Sigmoid colon (tissue), 4 donors: ENCODE data around the gene SLC25A33.

Source experiments
- CTCF ChIP-seq, 4 experiments: fragments of 450-650 bp in 3 of 4; fragments of 200-600 bp in 1 of 4; IDR thresholded peaks; one replicate each; pipeline ENCODE4 v1.5.1; 2016 to 2019; ENCODE audit warnings: antibody characterized with exemption in 4 of 4, mild to moderate bottlenecking in 3 of 4, moderate library complexity in 2 of 4
- EP300 ChIP-seq, 4 donors: sonication (generic); formaldehyde crosslinking; IDR thresholded peaks; one replicate each; pipeline ENCODE4 v1.6.1; 2017; ENCODE audit warnings: antibody characterized with exemption in 4 of 4
- POLR2A ChIP-seq, 2 donors: fragments of 450-650 bp; IDR thresholded peaks; one replicate each; pipeline ENCODE4 v1.6.1; 2016; ENCODE audit warnings: antibody characterized with exemption in 2 of 2, mild to moderate bottlenecking in 2 of 2, moderate library complexity in 2 of 2
- POLR2AphosphoS5 ChIP-seq, 4 donors: sonication (generic); formaldehyde crosslinking; IDR thresholded peaks; one replicate each; pipeline ENCODE4 v1.6.1; 2017; ENCODE audit warnings: antibody characterized with exemption in 4 of 4

GRCh38 chr1:9606948-9607347, 67.7 kb downstream of the SLC25A33 start:
- TF ChIP-seq CTCF (IDR thresholded peaks at IDR 0.05) (no peak), POLR2A (IDR thresholded peaks at IDR 0.05) (no peak), POLR2AphosphoS5 (IDR thresholded peaks at IDR 0.05) (no peak), EP300 (IDR thresholded peaks at IDR 0.05) (no peak)
